NCI-H226 (cell line): ENCODE results near the gene CRB2.

Experiments used
- DNase-seq: peaks from one replicate; pipeline ENCODE4 v3.0.0-alpha.2; 2015

The CRB2 gene

GRCh38 chr9:123424552-123425225 is 68.7 kb downstream of the CRB2 start:
- DNase-seq: no peak

GRCh38 chr9:123425261-123425821 is 69.3 kb downstream of the CRB2 start:
- DNase-seq: no peak

- no peak for DNase-seq
Measured at GRCh38 chr9:123425836-123426365, 69.9 kb downstream of the CRB2 start.

GRCh38 chr9:123426406-123426805 is 70.4 kb downstream of the CRB2 start:
- DNase-seq: no peak
